Measurements from ENCODE around the gene ABCA13. TPM values are rescaled to one million over a fixed set of nuclear protein-coding genes. Genes with fewer than 3 reads are reported as not detected.

Gene ABCA13
- polyA plus RNA-seq, 1 experiment, result 0.05 TPM

GRCh38 chr7:48237354-48237753 lies 66.1 kb downstream of the ABCA13 start:
- CTCF ChIA-PET, result no interaction called here
- TF ChIP-seq CTCF (IDR thresholded peaks at IDR 0.05; ENCODE audit: low read depth, low read length), result no peak
- peaks cover 4% of the 10 kb centered on the region for H3K27me3 ChIP-seq (ENCODE audit: control insufficient read depth, insufficient read depth, low read length)
- POLR2A ChIA-PET, result no interaction called here
- H3K27ac ChIP-seq (ENCODE audit: low read depth, low read length), result no peak overlapping the region
- H3K9me3 ChIP-seq (ENCODE audit: control insufficient read depth, insufficient read depth, low read length), result no peaks in the 10 kb centered on the region; the same call in 1 of the 2 replicates
- no peak overlapping the region for H3K4me3 ChIP-seq (ENCODE audit: low read depth, low read length)
- DNase-seq (ENCODE audit: low read depth, low spot score), result no peak

DNA sequence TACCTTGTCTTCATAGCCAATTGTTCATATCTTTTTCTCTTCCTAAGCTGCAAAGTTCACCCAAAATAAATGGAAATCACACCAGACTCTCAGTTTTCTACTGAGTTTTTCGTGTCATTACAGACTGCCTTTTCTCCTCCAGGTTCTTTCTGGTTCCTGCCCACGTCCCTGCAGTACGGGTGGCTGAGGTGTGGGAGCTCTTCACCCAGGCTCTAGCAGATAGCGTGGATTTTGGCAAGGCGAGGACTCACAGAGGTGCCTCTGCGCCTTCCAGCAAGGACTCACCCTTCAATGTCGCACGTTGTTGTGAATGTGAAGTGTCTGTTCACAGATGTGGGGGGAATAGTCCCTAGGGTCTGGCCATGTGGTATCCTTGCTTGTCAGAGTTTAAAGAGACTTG lies 71.6 kb downstream of the ABCA13 start:
- ChIA-PET CTCF (no interaction called here), POLR2A (no interaction called here)
- TF ChIP-seq CTCF (IDR thresholded peaks at IDR 0.05; ENCODE audit: low read depth, low read length), result no peak
- H3K4me3 ChIP-seq (ENCODE audit: low read depth, low read length), result no peak overlapping the region
- no peaks in the 10 kb centered on the region for H3K9me3 ChIP-seq (ENCODE audit: control insufficient read depth, insufficient read depth, low read length)
- no peaks in the 10 kb centered on the region for H3K27me3 ChIP-seq (ENCODE audit: control insufficient read depth, insufficient read depth, low read length)
- no peak for DNase-seq (ENCODE audit: low read depth, low spot score)
- no peak overlapping the region for H3K27ac ChIP-seq (ENCODE audit: low read depth, low read length)

DNA sequence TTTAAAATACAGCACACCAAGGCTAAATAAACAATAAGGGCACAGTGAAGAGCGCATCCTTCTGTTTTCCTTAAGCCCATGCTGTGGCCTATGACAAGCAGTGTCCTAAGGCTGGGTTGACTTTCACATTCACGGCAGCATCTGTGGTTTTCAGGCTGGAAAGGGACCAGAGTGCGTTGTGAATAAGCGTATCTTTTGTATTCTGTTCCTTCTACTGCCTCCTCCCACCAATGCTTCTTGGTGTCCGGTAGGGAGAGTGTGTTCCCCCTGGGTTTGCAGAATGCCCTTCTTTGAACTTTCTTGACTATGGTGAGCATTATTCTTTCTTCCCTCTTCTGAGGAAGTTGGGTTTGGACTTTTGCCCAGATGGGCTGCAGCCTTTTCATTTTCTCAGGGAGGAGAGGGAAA lies 73.6 kb downstream of the ABCA13 start:
- H3K4me3 ChIP-seq (ENCODE audit: low read depth, low read length), result no peak overlapping the region
- no peak overlapping the region for H3K27ac ChIP-seq (ENCODE audit: low read depth, low read length)
- ChIA-PET POLR2A (no interaction called here), CTCF (interaction anchor here (0.5 kb wide), 1 partner anchor 24 kb away, joined by 10 read pairs; no protein-coding TSS in a partner anchor)
- H3K9me3 ChIP-seq (ENCODE audit: control insufficient read depth, insufficient read depth, low read length), result no peaks in the 10 kb centered on the region
- no peaks in the 10 kb centered on the region for H3K27me3 ChIP-seq (ENCODE audit: control insufficient read depth, insufficient read depth, low read length)
- no peak for DNase-seq (ENCODE audit: low read depth, low spot score)
- TF ChIP-seq CTCF (IDR thresholded peaks at IDR 0.05; ENCODE audit: low read depth, low read length), result no peak

DNA sequence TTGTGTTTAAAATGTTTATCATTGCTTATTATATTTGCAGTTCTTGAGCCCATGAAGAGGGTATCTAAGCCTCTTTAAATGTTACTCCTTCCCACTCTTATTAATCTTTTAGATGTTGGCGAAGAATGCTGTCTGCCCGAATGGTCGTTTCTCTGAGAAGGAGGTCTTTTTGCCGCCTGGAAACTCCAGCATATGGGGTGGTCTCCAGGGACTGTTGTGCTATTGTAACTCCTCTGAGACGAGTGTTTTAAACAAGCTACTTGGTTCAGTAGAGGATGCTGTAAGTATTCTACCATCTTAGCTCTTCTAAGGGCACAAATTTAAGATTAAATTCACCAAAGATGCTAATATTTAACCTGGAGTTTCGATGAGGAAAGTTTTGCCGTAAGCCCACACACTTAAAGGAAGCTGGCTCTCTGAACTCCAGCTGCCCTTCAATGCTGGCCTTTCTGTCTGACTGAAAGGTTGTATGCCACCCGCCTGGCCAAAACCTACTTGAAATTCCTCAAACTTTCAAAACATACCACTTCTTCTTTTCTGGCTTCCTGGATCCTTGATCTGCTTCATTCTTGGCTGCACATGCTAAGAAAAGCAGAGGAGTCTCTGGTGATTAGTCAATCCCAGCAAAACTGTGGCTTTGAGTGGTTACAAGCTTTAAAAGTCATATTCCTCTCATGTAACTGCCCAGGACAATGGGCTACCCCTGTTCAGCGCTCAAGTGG lies 74.7 kb downstream of the ABCA13 start:
- H3K27ac ChIP-seq (ENCODE audit: low read depth, low read length), result no peak overlapping the region
- H3K9me3 ChIP-seq (ENCODE audit: control insufficient read depth, insufficient read depth, low read length), result no peaks in the 10 kb centered on the region
- ChIA-PET CTCF (no interaction called here), POLR2A (no interaction called here)
- no peak for TF ChIP-seq CTCF (IDR thresholded peaks at IDR 0.05; ENCODE audit: low read depth, low read length)
- no peak for DNase-seq (ENCODE audit: low read depth, low spot score)
- no peaks in the 10 kb centered on the region for H3K27me3 ChIP-seq (ENCODE audit: control insufficient read depth, insufficient read depth, low read length)
- H3K4me3 ChIP-seq (ENCODE audit: low read depth, low read length), result no peak overlapping the region

DNA sequence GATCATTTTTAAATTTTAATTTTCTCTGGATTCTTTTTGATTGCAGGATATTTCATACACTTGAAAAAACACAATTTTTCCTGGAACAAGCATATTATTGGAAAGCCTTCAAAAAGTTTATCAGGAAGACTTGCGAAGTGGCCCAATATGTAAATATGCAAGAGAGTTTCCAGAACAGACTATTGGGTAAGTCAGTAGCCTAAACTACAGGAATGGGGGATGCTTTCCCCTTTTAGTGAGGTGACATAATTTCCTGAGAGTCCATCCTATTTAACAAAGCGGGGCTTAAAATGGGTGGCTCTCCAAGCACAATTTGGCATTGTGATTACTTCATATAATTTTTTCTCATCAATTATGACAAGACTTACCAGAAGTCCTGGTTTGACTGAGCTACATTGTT lies 77.9 kb downstream of the ABCA13 start:
- DNase-seq (ENCODE audit: low read depth, low spot score), result no peak
- ChIA-PET CTCF (no interaction called here), POLR2A (no interaction called here)
- no peaks in the 10 kb centered on the region for H3K27me3 ChIP-seq (ENCODE audit: control insufficient read depth, insufficient read depth, low read length)
- no peak overlapping the region for H3K4me3 ChIP-seq (ENCODE audit: low read depth, low read length)
- TF ChIP-seq CTCF (IDR thresholded peaks at IDR 0.05; ENCODE audit: low read depth, low read length), result no peak
- no peaks in the 10 kb centered on the region for H3K9me3 ChIP-seq (ENCODE audit: control insufficient read depth, insufficient read depth, low read length)
- H3K27ac ChIP-seq (ENCODE audit: low read depth, low read length), result no peak overlapping the region
